ENCODE data around the gene FOSB. TPM values are rescaled to one million over a fixed set of nuclear protein-coding genes. Genes with fewer than 3 reads are reported as not detected.

Gene FOSB
- total RNA-seq, 1 experiment from 2014 or later = 29.3 TPM

GRCh38 chr19:45492627-45493470 is 25.1 kb downstream of the FOSB start:
- BruUV-seq (replicated peaks) = no TSS peak
- no peaks in the 10 kb centered on the region for H3K36me3 Mint-ChIP-seq (ENCODE audit: insufficient read depth, unreplicated experiment)
- H3K9me3 Mint-ChIP-seq (ENCODE audit: unreplicated experiment) = no peaks in the 10 kb centered on the region
- peaks cover 8% of the 10 kb centered on the region for H3K4me1 Mint-ChIP-seq (ENCODE audit: insufficient read depth, unreplicated experiment)
- peak overlapping the region; percentile 63 for H3K4me3 Mint-ChIP-seq (ENCODE audit: unreplicated experiment)
- peak overlapping the region; percentile 66 for H3K27ac Mint-ChIP-seq (ENCODE audit: low read depth, unreplicated experiment)
- no peaks in the 10 kb centered on the region for H3K27me3 Mint-ChIP-seq (ENCODE audit: insufficient read depth, unreplicated experiment)
- intact Hi-C loops (cut with micrococcal nuclease) = loop anchor here (1.0 kb wide), 3 partner anchors 65 to 150 kb away; no protein-coding TSS in a partner anchor
- ChIA-PET CTCF (interaction anchor here (0.6 to 3.7 kb wide), 6 partner anchors 7 to 149 kb away, joined by 3 to 31 read pairs (median 3); no protein-coding TSS in a partner anchor), POLR2A (interaction anchor here (0.6 to 1.3 kb wide), 3 partner anchors 24 to 149 kb away, joined by 3 read pairs; no protein-coding TSS in a partner anchor)
- TF ChIP-seq CTCF (IDR thresholded peaks at IDR 0.05; ENCODE audit: unreplicated experiment) = no peak
- peak; percentile 26 for DNase-seq (ENCODE audit: unreplicated experiment)

- H3K4me3 Mint-ChIP-seq (ENCODE audit: unreplicated experiment) = no peak overlapping the region
- no peaks in the 10 kb centered on the region for H3K27me3 Mint-ChIP-seq (ENCODE audit: insufficient read depth, unreplicated experiment)
- no peak for TF ChIP-seq CTCF (IDR thresholded peaks at IDR 0.05; ENCODE audit: unreplicated experiment)
- intact Hi-C loops (cut with micrococcal nuclease) = no loop called here
- H3K36me3 Mint-ChIP-seq (ENCODE audit: insufficient read depth, unreplicated experiment) = no peaks in the 10 kb centered on the region
- H3K27ac Mint-ChIP-seq (ENCODE audit: low read depth, unreplicated experiment) = no peak overlapping the region
- POLR2A ChIA-PET = interaction anchor here (0.8 to 2.6 kb wide), 3 partner anchors 9 to 64 kb away, joined by 3 to 12 read pairs (median 5); no protein-coding TSS in a partner anchor
- no peak for DNase-seq (ENCODE audit: unreplicated experiment)
- no peaks in the 10 kb centered on the region for H3K9me3 Mint-ChIP-seq (ENCODE audit: unreplicated experiment)
- H3K4me1 Mint-ChIP-seq (ENCODE audit: insufficient read depth, unreplicated experiment) = peaks cover 10% of the 10 kb centered on the region
- no TSS peak for BruUV-seq (replicated peaks)
- CTCF ChIA-PET = interaction anchor here (0.6 to 3.7 kb wide), 10 partner anchors 9 to 187 kb away, joined by 3 to 31 read pairs (median 4); no protein-coding TSS in a partner anchor
Observed at GRCh38 chr19:45494261-45494916, 26.6 kb downstream of the FOSB start.

GRCh38 chr19:45495178-45495577 is 27.4 kb downstream of the FOSB start:
- H3K36me3 Mint-ChIP-seq (ENCODE audit: insufficient read depth, unreplicated experiment) = no peaks in the 10 kb centered on the region
- no peak for DNase-seq (ENCODE audit: unreplicated experiment)
- peak overlapping the region; percentile 75 for H3K4me3 Mint-ChIP-seq (ENCODE audit: unreplicated experiment)
- intact Hi-C loops (cut with micrococcal nuclease) = no loop called here
- H3K27me3 Mint-ChIP-seq (ENCODE audit: insufficient read depth, unreplicated experiment) = no peaks in the 10 kb centered on the region
- ChIA-PET CTCF (interaction anchor here (0.5 to 3.7 kb wide), 8 partner anchors 10 to 514 kb away, joined by 3 to 31 read pairs (median 5); no protein-coding TSS in a partner anchor), POLR2A (interaction anchor here (0.9 to 2.6 kb wide), 3 partner anchors 10 to 63 kb away, joined by 3 to 12 read pairs (median 3); no protein-coding TSS in a partner anchor)
- peaks cover 13% of the 10 kb centered on the region for H3K4me1 Mint-ChIP-seq (ENCODE audit: insufficient read depth, unreplicated experiment)
- H3K9me3 Mint-ChIP-seq (ENCODE audit: unreplicated experiment) = no peaks in the 10 kb centered on the region
- TF ChIP-seq CTCF (IDR thresholded peaks at IDR 0.05; ENCODE audit: unreplicated experiment) = no peak
- H3K27ac Mint-ChIP-seq (ENCODE audit: low read depth, unreplicated experiment) = peak overlapping the region; percentile 16
- no TSS peak for BruUV-seq (replicated peaks)
